SK-N-SH (cell line): ENCODE results near the gene TACR2. TPM values are rescaled to one million over a fixed set of nuclear protein-coding genes. Genes with fewer than 3 reads are reported as not detected.

Experiments
- CTCF ChIA-PET: fragments of 300-600, 350-600 bp; formaldehyde crosslinking; extraction: SDS; loops from one replicate; lab custom pipeline; 2021; lab: Yijun Ruan, JAX
- POLR2A ChIA-PET: fragments of 350-600 bp; sonication (Branson Sonifier 250); formaldehyde crosslinking; extraction: SDS; loops from one replicate; lab custom pipeline; 2020; ENCODE audit warnings: antibody characterized with exemption, inconsistent platforms; lab: Yijun Ruan, JAX
- DNase-seq: peaks from one replicate; pipeline ENCODE4 v3.0.0; 2012
- H2AFZ ChIP-seq: fragments of 200-600 bp; sonication (generic); 2 replicates; pipeline ENCODE4 v1.8.1; 2016; ENCODE audit warnings: antibody characterized with exemption, mild to moderate bottlenecking, low read depth
- H3F3A ChIP-seq: fragments of 200-600 bp; sonication (generic); replicated peaks from 2 replicates; pipeline ENCODE3; 2016; ENCODE audit warnings: antibody characterized with exemption, mild to moderate bottlenecking; ENCODE audit not compliant: insufficient read depth
- H3K27ac ChIP-seq, 2 experiments: fragments of 200-500 bp in 1 of 2; fragments of 200-600 bp in 1 of 2; sonication (Bioruptor generic) in 1 of 2; sonication (generic), shearing (Covaris generic) in 1 of 2; 2 replicates each; pipeline versions ENCODE4 v1.5.1 to v1.6.1; 2014 to 2016; ENCODE audit warnings: low read depth in 2 of 2, inconsistent platforms in 1 of 2, low read length in 1 of 2, mild to moderate bottlenecking in 1 of 2, mixed read lengths in 1 of 2
- H3K27me3 ChIP-seq: fragments of 200-600 bp; sonication (generic), shearing (Covaris generic); 2 replicates; pipeline ENCODE4 v1.6.1; 2016; ENCODE audit warnings: mixed run types; ENCODE audit not compliant: insufficient read depth
- H3K36me3 ChIP-seq, 2 experiments: fragments of 200-500 bp in 1 of 2; fragments of 200-600 bp in 1 of 2; sonication (Bioruptor generic) in 1 of 2; sonication (generic) in 1 of 2; replicated peaks in 1 of 2; 2 replicates each; pipeline versions ENCODE3 to v1.5.1; 2014 to 2016; ENCODE audit warnings: low read length in 1 of 2, mild to moderate bottlenecking in 1 of 2; ENCODE audit not compliant: insufficient read depth in 2 of 2, control insufficient read depth in 1 of 2
- H3K4me1 ChIP-seq, 2 experiments: fragments of 200-500 bp in 1 of 2; fragments of 200-600 bp in 1 of 2; sonication (Bioruptor generic) in 1 of 2; sonication (generic), shearing (Covaris generic) in 1 of 2; 2 replicates each; pipeline versions ENCODE4 v1.5.1 to v1.6.1; 2014 to 2016; ENCODE audit warnings: low read depth in 1 of 2, low read length in 1 of 2, mixed run types in 1 of 2; ENCODE audit not compliant: insufficient read depth in 2 of 2, control insufficient read depth in 1 of 2
- H3K4me2 ChIP-seq: fragments of 200-600 bp; sonication (generic), shearing (Covaris generic); 2 replicates; pipeline ENCODE4 v1.6.1; 2017; ENCODE audit warnings: mixed run types
- H3K4me3 ChIP-seq, 2 experiments: fragments of 200-500 bp in 1 of 2; fragments of 200-600 bp in 1 of 2; sonication (Bioruptor generic) in 1 of 2; sonication (generic), shearing (Covaris generic) in 1 of 2; 2 replicates each; pipeline versions ENCODE4 v1.5.1 to v1.8.1; 2014 to 2016; ENCODE audit warnings: low read depth in 2 of 2, inconsistent platforms in 1 of 2, low read length in 1 of 2, mild to moderate bottlenecking in 1 of 2, mixed read lengths in 1 of 2, moderate library complexity in 1 of 2
- H3K79me2 ChIP-seq: fragments of 200-600 bp; sonication (generic); 2 replicates; pipeline ENCODE4 v1.8.1; 2017; ENCODE audit warnings: mild to moderate bottlenecking; ENCODE audit not compliant: insufficient read depth
- H3K9ac ChIP-seq: fragments of 200-600 bp; sonication (generic); 2 replicates; pipeline ENCODE4 v1.6.1; 2017; ENCODE audit warnings: mixed run types
- H3K9me2 ChIP-seq: fragments of 200-600 bp; sonication (generic); 2 replicates; pipeline ENCODE4 v1.6.1; 2017; ENCODE audit warnings: mixed run types
- H3K9me3 ChIP-seq: fragments of 200-600 bp; sonication (generic); 2 replicates; pipeline ENCODE4 v1.6.1; 2017; ENCODE audit warnings: mixed run types, mild to moderate bottlenecking, moderate library complexity
- H4K20me1 ChIP-seq: fragments of 200-600 bp; sonication (generic); 2 replicates; pipeline ENCODE4 v1.6.1; 2017; ENCODE audit warnings: mild to moderate bottlenecking, mixed run types; ENCODE audit not compliant: insufficient read depth
- ELF1 ChIP-seq: IDR thresholded peaks from 2 replicates; pipeline ENCODE4 v1.4.0; 2012
- FOXJ3 ChIP-seq: sonication (generic); formaldehyde crosslinking; IDR thresholded peaks from 2 replicates; pipeline ENCODE4 v1.5.1; 2020; ENCODE audit warnings: mild to moderate bottlenecking, missing genetic modification reagents
- GATA2 ChIP-seq: sonication (generic); formaldehyde crosslinking; IDR thresholded peaks from 2 replicates; pipeline ENCODE4 v1.5.0; 2020; ENCODE audit warnings: mild to moderate bottlenecking, missing genetic modification reagents
- JUND ChIP-seq: IDR thresholded peaks from 2 replicates; pipeline ENCODE4 v1.4.0; 2012
- MEF2A ChIP-seq: IDR thresholded peaks from 2 replicates; pipeline ENCODE4 v1.4.0; 2012; ENCODE audit warnings: low read depth, borderline replicate concordance
- POLR2AphosphoS5 ChIP-seq: IDR thresholded peaks from 2 replicates; pipeline ENCODE4 v1.6.1; 2012; ENCODE audit warnings: low read depth, low read length
- REST ChIP-seq: IDR thresholded peaks from 2 replicates; pipeline ENCODE4 v1.6.1; 2012; ENCODE audit warnings: mild to moderate bottlenecking, low read depth, low read length, moderate library complexity
- RFX5 ChIP-seq: IDR thresholded peaks from 2 replicates; pipeline ENCODE4 v1.6.1; 2012; ENCODE audit warnings: mild to moderate bottlenecking, improper control_type of control experiment, low read length
- TEAD4 ChIP-seq: IDR thresholded peaks from 2 replicates; pipeline ENCODE4 v1.4.0; 2012; ENCODE audit warnings: mild to moderate bottlenecking, borderline replicate concordance; ENCODE audit not compliant: insufficient read depth
- USF2 ChIP-seq: fragments of 150-350 bp; IDR thresholded peaks from 2 replicates; pipeline ENCODE4 v1.6.1; 2017; ENCODE audit warnings: antibody characterized with exemption, low read length, low read depth, borderline replicate concordance
- YY1 ChIP-seq: IDR thresholded peaks from 2 replicates; pipeline ENCODE4 v1.4.0; 2012; ENCODE audit warnings: low read depth, mild to moderate bottlenecking
- WGBS: methylation state at CpG from one replicate; pipeline ENCODE4 v1.1.6; 2017; ENCODE audit warnings: low lambda C conversion rate; 5-methylcytosine and 5-hydroxymethylcytosine counted together
- polyA plus RNA-seq, 3 experiments: library from polyadenylated mRNA; depleted of rRNA; stranded (reverse); fragments of >200 nt; gene quantifications; 2 replicates each; pipeline ENCODE4 v1.2.3, GENCODE V29; 2012
- TF ChIP-seq, protein P1 (sequence below): IDR thresholded peaks from 2 replicates; pipeline ENCODE4 v1.4.0; 2012; ENCODE audit warnings: low read depth
- TF ChIP-seq, protein P2 (sequence below): IDR thresholded peaks from 2 replicates; pipeline ENCODE4 v1.4.0; 2012; ENCODE audit warnings: low read depth, borderline replicate concordance
- TF ChIP-seq, protein P3 (sequence below): fragments of 200-600 bp; sonication (generic); IDR thresholded peaks from 2 replicates; pipeline ENCODE4 v1.6.1; 2017; ENCODE audit warnings: antibody characterized with exemption, mild to moderate bottlenecking, moderate library complexity

The TACR2 gene
- polyA plus RNA-seq, 1 of the 3 experiments (the other 2 are of a cell fraction), result 0.02 TPM

- TF ChIP-seq TEAD4, result no peak
- no peak for TF ChIP-seq POLR2AphosphoS5
- TF ChIP-seq ELF1, result no peak
- TF ChIP-seq, all 33 proteins: peak for 0
Observed at GRCh38 chr10:69452676-69453415, 36.1 kb upstream of the TACR2 start (continued).

GRCh38 chr10:69451784-69452251 lies 35.1 kb upstream of the TACR2 start:
- WGBS, result 41% methylated on average over 26 of the region's 38 CpGs
- Histone ChIP-seq H4K20me1 (no peaks in the 10 kb centered on the region), H3F3A (peaks cover 9% of the 10 kb centered on the region), H3K4me3 (peak overlapping the region; percentile 67 to 74), H3K36me3 (no peaks in the 10 kb centered on the region), H3K4me2 (peak overlapping the region; percentile 93), H3K79me2 (no peaks in the 10 kb centered on the region), H3K4me1 (peaks cover 13 to 16% of the 10 kb centered on the region in 2 experiments; a peak in 1 of 4 replicates), H3K27me3 (no peaks in the 10 kb centered on the region), H3K27ac (no peak overlapping the region; a peak in 1 of 4 replicates), H3K9ac (peak overlapping the region; percentile 27; the same call in 1 of the 2 replicates)
- CTCF ChIA-PET, result interaction anchor here (0.9 to 7.6 kb wide), 10 partner anchors 20 to 185 kb away, joined by 3 to 38 read pairs (median 4); no protein-coding TSS in a partner anchor
- DNase-seq, result peak; percentile 41
- TF ChIP-seq USF2 (no peak), GATA2 (CRISPR knock-in tag) (no peak), FOXJ3 (CRISPR knock-in tag) (no peak), REST (no peak), JUND (no peak), RFX5 (no peak), ELF1 (no peak), YY1 (no peak), POLR2AphosphoS5 (no peak), MEF2A (no peak)
- TF ChIP-seq, protein P1, sequence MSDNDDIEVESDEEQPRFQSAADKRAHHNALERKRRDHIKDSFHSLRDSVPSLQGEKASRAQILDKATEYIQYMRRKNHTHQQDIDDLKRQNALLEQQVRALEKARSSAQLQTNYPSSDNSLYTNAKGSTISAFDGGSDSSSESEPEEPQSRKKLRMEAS, result no peak
- TF ChIP-seq, protein P2, sequence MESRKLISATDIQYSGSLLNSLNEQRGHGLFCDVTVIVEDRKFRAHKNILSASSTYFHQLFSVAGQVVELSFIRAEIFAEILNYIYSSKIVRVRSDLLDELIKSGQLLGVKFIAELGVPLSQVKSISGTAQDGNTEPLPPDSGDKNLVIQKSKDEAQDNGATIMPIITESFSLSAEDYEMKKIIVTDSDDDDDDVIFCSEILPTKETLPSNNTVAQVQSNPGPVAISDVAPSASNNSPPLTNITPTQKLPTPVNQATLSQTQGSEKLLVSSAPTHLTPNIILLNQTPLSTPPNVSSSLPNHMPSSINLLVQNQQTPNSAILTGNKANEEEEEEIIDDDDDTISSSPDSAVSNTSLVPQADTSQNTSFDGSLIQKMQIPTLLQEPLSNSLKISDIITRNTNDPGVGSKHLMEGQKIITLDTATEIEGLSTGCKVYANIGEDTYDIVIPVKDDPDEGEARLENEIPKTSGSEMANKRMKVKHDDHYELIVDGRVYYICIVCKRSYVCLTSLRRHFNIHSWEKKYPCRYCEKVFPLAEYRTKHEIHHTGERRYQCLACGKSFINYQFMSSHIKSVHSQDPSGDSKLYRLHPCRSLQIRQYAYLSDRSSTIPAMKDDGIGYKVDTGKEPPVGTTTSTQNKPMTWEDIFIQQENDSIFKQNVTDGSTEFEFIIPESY, result no peak
- TF ChIP-seq, protein P3, sequence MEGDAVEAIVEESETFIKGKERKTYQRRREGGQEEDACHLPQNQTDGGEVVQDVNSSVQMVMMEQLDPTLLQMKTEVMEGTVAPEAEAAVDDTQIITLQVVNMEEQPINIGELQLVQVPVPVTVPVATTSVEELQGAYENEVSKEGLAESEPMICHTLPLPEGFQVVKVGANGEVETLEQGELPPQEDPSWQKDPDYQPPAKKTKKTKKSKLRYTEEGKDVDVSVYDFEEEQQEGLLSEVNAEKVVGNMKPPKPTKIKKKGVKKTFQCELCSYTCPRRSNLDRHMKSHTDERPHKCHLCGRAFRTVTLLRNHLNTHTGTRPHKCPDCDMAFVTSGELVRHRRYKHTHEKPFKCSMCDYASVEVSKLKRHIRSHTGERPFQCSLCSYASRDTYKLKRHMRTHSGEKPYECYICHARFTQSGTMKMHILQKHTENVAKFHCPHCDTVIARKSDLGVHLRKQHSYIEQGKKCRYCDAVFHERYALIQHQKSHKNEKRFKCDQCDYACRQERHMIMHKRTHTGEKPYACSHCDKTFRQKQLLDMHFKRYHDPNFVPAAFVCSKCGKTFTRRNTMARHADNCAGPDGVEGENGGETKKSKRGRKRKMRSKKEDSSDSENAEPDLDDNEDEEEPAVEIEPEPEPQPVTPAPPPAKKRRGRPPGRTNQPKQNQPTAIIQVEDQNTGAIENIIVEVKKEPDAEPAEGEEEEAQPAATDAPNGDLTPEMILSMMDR, result no peak
- TF ChIP-seq, all 33 proteins: peak for 0
- POLR2A ChIA-PET, result interaction anchor here (0.6 kb wide), 1 partner anchor 207 kb away, joined by 3 read pairs; no protein-coding TSS in a partner anchor
- no peaks in the 10 kb centered on the region for H3K9me2 ChIP-seq
- peak overlapping the region; percentile 87; the same call in 1 of the 2 replicates for H2AFZ ChIP-seq
- no peaks in the 10 kb centered on the region for H3K9me3 ChIP-seq
